ENCODE results near the gene AXIN1.

AXIN1 gene

GRCh38 chr16:377419-377951 is 25.0 kb upstream of the AXIN1 start:
- DNase-seq (ENCODE audit: low spot score in 2 of 2) (no peak), ATAC-seq (ENCODE audit: low read depth) (no peak)
- Mint-ChIP-seq H3K27me3 (no peaks in the 10 kb centered on the region), H3K9me3 (no peaks in the 10 kb centered on the region), H3K4me3 (no peak overlapping the region), H3K27ac (no peak overlapping the region), H3K4me1 (peaks cover 6% of the 10 kb centered on the region), H3K36me3 (peaks cover 5% of the 10 kb centered on the region)

DNA sequence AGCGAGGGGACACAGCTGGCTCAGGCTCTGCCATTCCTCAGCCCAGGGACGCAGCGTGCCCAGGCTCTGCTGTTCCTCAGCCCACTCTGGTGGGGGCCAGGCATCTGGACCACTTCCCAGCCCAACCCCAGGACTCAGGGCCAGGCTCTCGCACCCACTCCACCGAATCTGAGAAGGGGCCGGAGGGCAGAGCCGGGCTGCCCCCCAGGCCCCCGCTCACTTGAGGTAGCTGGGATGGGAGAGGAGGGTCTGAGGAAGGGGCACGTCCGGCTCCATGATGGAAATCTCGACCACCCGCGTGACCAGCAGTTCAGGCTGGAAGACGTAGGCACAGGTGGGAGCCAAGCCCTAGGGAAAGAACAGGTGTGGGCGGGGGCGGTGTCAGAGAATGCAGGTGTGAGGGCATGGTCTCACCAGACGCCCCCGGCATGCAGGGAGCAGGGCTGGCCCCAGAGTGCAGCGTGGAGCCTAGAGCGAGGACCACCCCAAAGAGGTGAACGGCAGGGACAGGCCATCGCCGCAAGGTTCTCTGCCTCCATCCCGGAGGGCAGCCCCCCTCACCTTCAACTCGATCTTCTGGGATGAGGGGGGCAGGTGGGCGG is 24.4 kb upstream of the AXIN1 start:
- no peak for ATAC-seq (ENCODE audit: low read depth)
- Mint-ChIP-seq H3K27ac (no peak overlapping the region), H3K4me3 (no peak overlapping the region), H3K27me3 (no peaks in the 10 kb centered on the region), H3K4me1 (peaks cover 6% of the 10 kb centered on the region), H3K36me3 (peaks cover 5% of the 10 kb centered on the region), H3K9me3 (no peaks in the 10 kb centered on the region)
- no peak for DNase-seq (ENCODE audit: low spot score in 2 of 2)

DNA sequence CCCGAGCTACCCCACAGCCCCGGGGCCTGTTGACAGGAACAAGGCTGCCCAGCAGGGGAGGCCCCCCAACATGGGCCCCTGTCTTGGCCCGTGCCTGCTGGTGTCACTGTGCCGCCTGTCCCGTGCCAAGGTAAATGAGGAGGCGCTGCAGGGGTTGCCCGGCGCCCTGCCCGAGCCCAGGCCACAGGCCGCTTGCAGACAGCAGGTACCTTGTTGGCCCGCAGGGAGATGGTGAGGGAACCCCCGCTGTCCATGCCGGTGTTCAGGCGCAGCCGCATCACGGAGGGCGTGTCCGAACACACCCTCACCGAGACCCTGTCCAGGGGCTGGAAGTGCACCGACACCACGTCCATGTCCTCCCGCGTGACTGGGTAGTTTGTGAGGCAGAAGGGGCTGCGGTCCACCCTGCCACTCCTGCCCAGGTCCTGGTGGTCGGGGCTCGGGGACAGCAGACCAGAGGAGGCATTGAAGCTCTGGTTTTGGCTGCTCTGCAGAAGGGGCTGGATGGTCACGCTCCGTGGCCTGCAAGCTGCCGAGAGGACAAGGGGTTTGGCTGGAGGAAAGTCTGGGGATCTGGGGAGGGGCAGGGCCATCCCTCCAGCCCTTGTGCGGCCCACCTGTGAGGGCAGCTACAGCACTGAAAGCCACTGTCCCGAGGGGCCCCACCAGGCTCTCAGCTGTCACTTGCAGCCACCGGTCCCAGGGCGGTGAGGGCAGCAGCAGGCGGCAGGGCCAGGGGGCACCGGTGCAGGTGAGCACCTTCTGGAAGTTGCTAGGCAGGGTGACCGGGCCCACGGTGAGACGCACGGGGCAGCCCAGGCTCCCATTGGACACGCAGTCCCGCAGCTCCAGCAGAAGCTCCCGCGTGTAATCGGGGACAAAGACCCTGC is 23.6 kb upstream of the AXIN1 start:
- Mint-ChIP-seq H3K27me3 (no peaks in the 10 kb centered on the region), H3K4me1 (peaks cover 6% of the 10 kb centered on the region), H3K27ac (no peak overlapping the region), H3K9me3 (no peaks in the 10 kb centered on the region), H3K4me3 (no peak overlapping the region), H3K36me3 (peaks cover 5% of the 10 kb centered on the region)
- no peak for DNase-seq (ENCODE audit: low spot score in 2 of 2)
- no peak for ATAC-seq (ENCODE audit: low read depth)

DNA sequence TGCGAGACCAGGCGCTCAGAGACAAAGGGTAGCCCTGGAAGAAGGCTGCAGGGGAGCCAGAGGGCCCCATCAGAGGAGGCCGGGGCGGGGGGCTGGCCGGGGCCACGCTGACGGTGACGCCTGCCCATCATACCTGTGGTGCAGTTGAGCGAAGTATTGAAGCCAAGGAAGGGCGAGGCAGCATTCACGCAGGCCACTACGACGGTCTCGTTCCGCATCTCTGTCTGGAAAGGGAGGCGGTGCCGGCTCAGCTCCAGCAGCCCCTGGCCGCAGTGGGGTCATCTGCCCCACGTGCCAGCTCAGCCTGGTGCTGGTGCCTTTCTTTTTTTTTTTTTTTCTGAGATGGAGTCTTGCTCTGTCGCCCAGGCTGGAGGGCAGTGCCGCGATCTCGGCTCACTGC is 22.7 kb upstream of the AXIN1 start:
- no peak overlapping the region for H3K4me3 Mint-ChIP-seq
- no peaks in the 10 kb centered on the region for H3K9me3 Mint-ChIP-seq
- no peak overlapping the region for H3K27ac Mint-ChIP-seq
- ATAC-seq (ENCODE audit: low read depth): no peak
- no peaks in the 10 kb centered on the region for H3K27me3 Mint-ChIP-seq
- H3K36me3 Mint-ChIP-seq: peaks cover 8% of the 10 kb centered on the region
- DNase-seq (ENCODE audit: low spot score in 2 of 2): no peak
- peaks cover 8% of the 10 kb centered on the region for H3K4me1 Mint-ChIP-seq

GRCh38 chr16:374616-374926 is 22.0 kb upstream of the AXIN1 start:
- Mint-ChIP-seq H3K27me3 (no peaks in the 10 kb centered on the region), H3K27ac (no peak overlapping the region), H3K36me3 (peaks cover 8% of the 10 kb centered on the region), H3K9me3 (no peaks in the 10 kb centered on the region), H3K4me3 (no peak overlapping the region), H3K4me1 (peaks cover 4% of the 10 kb centered on the region)
- ATAC-seq (ENCODE audit: low read depth) (no peak), DNase-seq (ENCODE audit: low spot score in 2 of 2) (no peak)

GRCh38 chr16:373848-374615 is 21.5 kb upstream of the AXIN1 start:
- H3K4me3 Mint-ChIP-seq: no peak overlapping the region
- H3K9me3 Mint-ChIP-seq: no peaks in the 10 kb centered on the region
- H3K27ac Mint-ChIP-seq: no peak overlapping the region
- no peak for DNase-seq (ENCODE audit: low spot score in 2 of 2)
- H3K27me3 Mint-ChIP-seq: no peaks in the 10 kb centered on the region
- peaks cover 8% of the 10 kb centered on the region for H3K36me3 Mint-ChIP-seq
- ATAC-seq (ENCODE audit: low read depth): no peak
- H3K4me1 Mint-ChIP-seq: peaks cover 6% of the 10 kb centered on the region

GRCh38 chr16:373020-373598 is 20.6 kb upstream of the AXIN1 start:
- Mint-ChIP-seq H3K27ac (no peak overlapping the region), H3K4me1 (peaks cover 6% of the 10 kb centered on the region)

DNA sequence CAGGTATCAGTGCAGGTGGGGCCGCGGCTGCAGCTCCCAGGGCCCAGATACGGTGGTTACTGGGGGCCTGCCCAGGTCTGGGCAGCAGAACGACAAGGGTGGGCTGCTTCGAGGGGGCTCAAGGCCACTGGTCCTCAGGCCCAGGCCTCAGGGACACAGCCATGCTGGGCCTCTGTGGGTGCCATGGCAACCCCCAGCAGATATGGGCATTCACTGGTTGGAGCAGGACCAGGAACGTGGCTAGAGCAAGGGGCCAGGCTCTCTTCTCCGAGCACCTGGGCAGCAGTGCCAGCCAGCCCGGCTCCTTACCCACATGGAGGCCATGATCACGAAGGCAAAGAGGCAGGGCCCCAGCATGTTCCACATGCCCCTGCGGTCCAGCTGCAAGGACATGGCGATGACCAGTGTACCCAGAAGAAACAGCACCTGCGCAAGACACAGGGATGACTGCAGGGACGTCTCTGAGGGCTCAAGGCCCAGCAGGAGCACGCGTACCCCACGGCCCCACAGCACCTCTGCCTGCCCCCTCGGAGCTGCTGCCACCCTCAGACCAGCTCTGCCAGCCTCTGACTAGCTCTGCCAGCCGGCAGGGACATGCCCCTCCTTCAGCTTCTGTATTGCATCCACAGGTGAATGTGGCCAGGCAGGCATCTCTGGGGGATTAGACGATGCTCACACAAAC is 19.9 kb upstream of the AXIN1 start:
- H3K4me3 Mint-ChIP-seq: no peak overlapping the region
- H3K4me1 Mint-ChIP-seq: peaks cover 6% of the 10 kb centered on the region

More at GRCh38 chr16:373020-373598, 20.6 kb upstream of the AXIN1 start:
- ATAC-seq (ENCODE audit: low read depth) (no peak), DNase-seq (ENCODE audit: low spot score in 2 of 2) (no peak)
- peaks cover 14% of the 10 kb centered on the region for H3K36me3 Mint-ChIP-seq
- H3K27me3 Mint-ChIP-seq: no peaks in the 10 kb centered on the region
- H3K9me3 Mint-ChIP-seq: no peaks in the 10 kb centered on the region
- H3K4me3 Mint-ChIP-seq: peak overlapping the region; percentile 21

DNA sequence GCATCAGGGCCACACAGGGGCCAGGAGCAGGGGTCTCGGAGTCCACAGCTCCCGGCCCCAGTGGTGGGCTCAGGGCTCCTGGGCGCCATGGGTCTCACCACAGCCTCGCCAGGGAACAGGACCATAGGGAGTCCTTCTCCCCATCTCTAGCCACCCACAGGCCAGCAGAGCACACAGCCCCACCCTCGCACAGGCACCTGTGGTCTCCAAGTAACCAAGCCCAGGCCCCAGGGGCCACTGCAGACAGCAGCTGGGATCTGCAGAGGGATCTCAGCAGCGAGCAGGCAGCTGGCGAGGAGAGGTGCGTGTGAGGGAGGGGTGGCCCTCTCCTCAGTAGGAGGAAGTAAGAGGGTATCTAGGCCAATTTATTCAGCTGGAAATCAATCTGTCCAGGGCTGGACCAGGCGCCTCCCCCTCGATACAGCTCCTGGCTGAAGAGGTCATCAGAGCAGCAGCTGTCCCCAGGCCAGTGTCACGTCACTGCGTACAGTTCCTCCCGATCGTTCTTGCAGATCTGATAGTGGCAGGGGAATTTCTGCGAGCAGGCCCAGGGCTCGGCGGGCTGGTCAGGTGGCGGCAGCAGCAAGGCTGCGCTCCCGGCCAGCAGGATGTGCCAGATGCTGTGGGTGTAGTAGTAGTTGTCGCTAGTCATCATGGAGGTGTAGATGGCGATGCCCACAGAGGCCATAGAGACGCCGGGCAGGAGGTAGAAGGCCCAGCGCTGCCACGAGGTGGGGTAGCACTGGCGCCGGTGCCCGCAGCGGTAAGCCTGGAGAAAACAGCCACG is 19.2 kb upstream of the AXIN1 start:
- no peak for DNase-seq (ENCODE audit: low spot score in 2 of 2)
- peaks cover 18% of the 10 kb centered on the region for H3K36me3 Mint-ChIP-seq

More for the DNA sequence above, 19.9 kb upstream of the AXIN1 start:
- Mint-ChIP-seq H3K27ac (no peak overlapping the region), H3K27me3 (no peaks in the 10 kb centered on the region), H3K36me3 (peaks cover 15% of the 10 kb centered on the region), H3K9me3 (no peaks in the 10 kb centered on the region)
- no peak for DNase-seq (ENCODE audit: low spot score in 2 of 2)
- no peak for ATAC-seq (ENCODE audit: low read depth)

GRCh38 chr16:370979-371514 is 18.5 kb upstream of the AXIN1 start:
- Mint-ChIP-seq H3K4me3 (peak overlapping the region; percentile 95), H3K9me3 (no peaks in the 10 kb centered on the region), H3K27ac (no peak overlapping the region), H3K36me3 (peaks cover 20% of the 10 kb centered on the region), H3K27me3 (no peaks in the 10 kb centered on the region), H3K4me1 (peaks cover 6% of the 10 kb centered on the region)
- ATAC-seq (ENCODE audit: low read depth) (no peak), DNase-seq (ENCODE audit: low spot score in 2 of 2) (no peak)

More for the DNA sequence above, 19.2 kb upstream of the AXIN1 start:
- peak overlapping the region; percentile 65 for H3K4me3 Mint-ChIP-seq
- H3K27ac Mint-ChIP-seq: no peak overlapping the region
- no peaks in the 10 kb centered on the region for H3K27me3 Mint-ChIP-seq
- no peak for ATAC-seq (ENCODE audit: low read depth)
- H3K4me1 Mint-ChIP-seq: peaks cover 6% of the 10 kb centered on the region
- no peaks in the 10 kb centered on the region for H3K9me3 Mint-ChIP-seq

DNA sequence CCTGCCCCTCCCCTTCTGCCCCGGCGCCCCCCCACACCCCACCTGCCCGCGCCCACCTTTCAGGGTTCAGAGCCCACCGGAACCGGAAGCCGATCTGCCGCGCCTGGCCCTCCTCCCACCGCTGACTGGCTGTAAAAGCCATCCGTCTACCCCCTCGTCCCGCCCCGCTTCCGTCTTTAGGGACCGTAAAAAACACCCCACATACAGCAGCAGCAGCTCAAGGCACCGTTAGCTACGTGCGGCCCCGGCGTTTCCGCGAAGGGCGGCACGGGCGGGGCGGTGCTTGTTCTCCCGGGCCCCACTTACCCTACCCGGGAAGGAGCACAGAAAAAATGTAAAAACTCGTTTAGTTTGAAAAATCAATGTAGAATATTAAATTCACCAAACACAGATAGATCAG is 17.9 kb upstream of the AXIN1 start, which contains the start of gene MRPL28:
MRPL28 (minus strand) TSS at position 96 of the 400 bp plus-strand sequence. CDS start 320 bp downstream, outside the sequence.
- ATAC-seq (ENCODE audit: low read depth) (peak; percentile 100), DNase-seq (ENCODE audit: low spot score in 2 of 2) (peak; percentile 87 to 94)
- peaks cover 20% of the 10 kb centered on the region for H3K36me3 Mint-ChIP-seq
- no peaks in the 10 kb centered on the region for H3K9me3 Mint-ChIP-seq
- H3K27ac Mint-ChIP-seq: peak within 1 kb of the TSS; percentile 88
- H3K27me3 Mint-ChIP-seq: no peaks in the 10 kb centered on the region
- peaks cover 6% of the 10 kb centered on the region for H3K4me1 Mint-ChIP-seq
- H3K4me3 Mint-ChIP-seq: peak within 1 kb of the TSS; percentile 95

- Mint-ChIP-seq H3K4me3 (peak overlapping the region; percentile 56), H3K36me3 (peaks cover 20% of the 10 kb centered on the region), H3K9me3 (no peaks in the 10 kb centered on the region), H3K27me3 (no peaks in the 10 kb centered on the region), H3K4me1 (peaks cover 6% of the 10 kb centered on the region), H3K27ac (peak overlapping the region; percentile 88)
- ATAC-seq (ENCODE audit: low read depth) (no peak), DNase-seq (ENCODE audit: low spot score in 2 of 2) (no peak)
These were observed 17.4 kb upstream of the AXIN1 start for GRCh38 chr16:369866-370436.

Measured in memory B cell (primary cell).